Muscle of back (tissue), 11 donors: ENCODE data around the gene RBMS3. TPM values are rescaled to one million over a fixed set of nuclear protein-coding genes. Genes with fewer than 3 reads are reported as not detected.
A peak's percentile ranks its signal among the peaks of the same experiment; 100 is the strongest.
"Not testable (repeated sequence)": the region's sequence is repeated elsewhere in the genome, so short reads cannot be mapped to it uniquely, and the experiment has no call there.

Experiments used
- DNase-seq, 3 donors: peaks; one replicate each; pipeline versions ENCODE4 v3.0.0 to v3.0.0-alpha.2; 2013
- polyA plus RNA-seq, 10 donors: library from polyadenylated mRNA; unstranded; fragments of 120-200 nt; gene quantifications; one replicate each; pipeline ENCODE4 v1.2.1, GENCODE V29; 2013; ENCODE audit not compliant: insufficient read length in 10 of 10

The RBMS3 gene
- polyA plus RNA-seq, 10 donors, result 22.4 to 37.1 (median 28.1) TPM

DNA sequence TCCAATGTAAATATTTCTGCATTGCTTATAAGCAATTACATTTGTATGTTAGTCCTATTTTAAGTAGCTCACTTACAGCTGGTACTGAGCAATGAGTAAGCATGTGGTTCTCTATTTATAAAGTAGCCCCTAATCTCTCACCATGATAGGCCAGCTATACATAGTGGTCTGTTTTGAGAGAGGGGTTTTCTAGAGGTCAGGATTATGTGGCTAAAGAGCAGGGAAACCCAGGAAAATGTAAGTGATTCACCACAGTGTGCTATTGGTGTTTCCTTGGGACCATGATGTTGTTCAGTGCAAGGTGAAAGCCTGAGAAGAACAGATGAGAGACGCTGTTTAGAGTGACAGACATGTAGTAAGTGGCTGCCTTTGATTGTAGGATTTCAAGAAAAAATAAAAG lies 26.4 kb downstream of the RBMS3 start:
- no peak for DNase-seq

DNA sequence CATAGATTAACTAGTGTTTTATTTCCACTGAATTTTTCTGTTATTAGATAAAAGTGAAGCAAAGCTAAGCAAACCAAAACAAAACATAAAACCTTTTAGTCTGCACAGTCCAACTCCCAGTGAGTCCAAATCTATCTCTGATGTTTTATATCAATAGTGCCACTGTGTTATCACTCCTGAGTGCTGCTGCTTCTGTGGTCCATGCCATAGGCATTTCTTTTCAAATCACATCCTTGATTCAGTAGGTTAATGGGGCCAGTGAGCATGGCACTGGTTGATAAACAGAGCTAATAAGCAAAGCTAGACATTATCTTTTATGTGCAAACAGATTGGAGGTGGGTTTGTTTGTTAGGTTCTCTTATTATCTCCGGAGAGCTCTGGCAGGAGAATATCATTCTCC lies 30.0 kb downstream of the RBMS3 start:
- DNase-seq, result no peak

DNA sequence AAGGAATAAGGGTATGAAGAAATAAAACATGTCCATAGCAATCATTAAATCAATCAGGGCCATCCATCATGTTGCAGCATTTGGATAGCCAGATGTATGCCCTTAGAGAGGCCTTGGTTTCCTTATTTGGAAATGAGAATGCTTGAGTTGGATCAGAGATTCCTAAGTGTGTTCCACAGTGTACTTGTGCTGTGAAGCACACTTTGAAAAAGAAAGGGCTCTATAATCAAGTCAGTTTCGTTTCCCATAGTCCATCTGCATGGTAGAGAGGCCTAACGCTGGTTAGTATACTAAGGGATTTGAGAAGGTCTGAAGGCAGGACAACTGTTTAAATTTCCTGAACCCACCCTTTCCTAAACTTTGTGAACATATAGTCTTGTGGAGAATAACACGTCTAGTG lies 30.9 kb downstream of the RBMS3 start:
- no peak for DNase-seq

DNA sequence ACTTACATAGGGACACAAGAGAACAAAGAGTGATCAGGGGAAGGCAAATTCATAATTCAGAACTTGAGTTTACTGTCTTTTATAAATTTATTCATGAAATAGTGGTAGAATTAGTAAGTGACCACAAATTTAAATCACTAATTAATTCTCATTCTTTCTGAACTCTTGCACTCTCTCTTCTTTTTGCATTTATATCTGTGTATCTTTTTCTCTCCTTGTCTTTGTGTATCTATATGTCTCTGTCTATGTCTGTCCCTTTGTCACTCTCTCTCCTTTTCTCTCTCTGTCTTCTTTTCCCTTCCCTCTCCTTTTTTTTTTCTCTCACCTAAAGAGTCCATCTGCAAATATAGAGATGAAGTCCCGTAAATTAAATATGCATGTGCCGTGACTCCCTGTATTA lies 31.5 kb downstream of the RBMS3 start:
- DNase-seq, result no peak

DNA sequence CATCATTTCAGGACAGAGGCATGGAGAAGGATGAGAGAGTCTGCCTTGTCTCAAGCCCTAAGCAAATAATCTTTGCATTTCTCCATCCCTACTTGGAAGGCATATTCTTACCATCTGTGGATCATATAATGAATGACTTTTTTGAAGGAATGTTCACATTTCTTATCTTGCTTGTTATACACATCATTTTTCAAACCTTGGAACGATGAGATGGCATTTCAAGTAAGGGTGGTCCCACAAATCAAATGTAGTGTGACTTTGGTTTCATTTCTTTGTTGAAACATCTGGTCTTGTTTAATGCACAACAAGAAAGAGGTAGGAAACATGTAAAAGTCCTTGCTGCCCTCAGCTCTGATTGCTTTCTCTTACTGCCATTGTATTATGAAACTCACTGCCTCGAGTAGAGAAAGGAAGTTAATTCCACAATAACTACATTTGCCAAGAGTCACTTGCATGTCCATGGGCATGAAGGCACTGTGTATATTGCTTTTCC lies 32.1 kb downstream of the RBMS3 start:
- DNase-seq, result peak in 2 of 3 donors; percentile 35 to 70

DNA sequence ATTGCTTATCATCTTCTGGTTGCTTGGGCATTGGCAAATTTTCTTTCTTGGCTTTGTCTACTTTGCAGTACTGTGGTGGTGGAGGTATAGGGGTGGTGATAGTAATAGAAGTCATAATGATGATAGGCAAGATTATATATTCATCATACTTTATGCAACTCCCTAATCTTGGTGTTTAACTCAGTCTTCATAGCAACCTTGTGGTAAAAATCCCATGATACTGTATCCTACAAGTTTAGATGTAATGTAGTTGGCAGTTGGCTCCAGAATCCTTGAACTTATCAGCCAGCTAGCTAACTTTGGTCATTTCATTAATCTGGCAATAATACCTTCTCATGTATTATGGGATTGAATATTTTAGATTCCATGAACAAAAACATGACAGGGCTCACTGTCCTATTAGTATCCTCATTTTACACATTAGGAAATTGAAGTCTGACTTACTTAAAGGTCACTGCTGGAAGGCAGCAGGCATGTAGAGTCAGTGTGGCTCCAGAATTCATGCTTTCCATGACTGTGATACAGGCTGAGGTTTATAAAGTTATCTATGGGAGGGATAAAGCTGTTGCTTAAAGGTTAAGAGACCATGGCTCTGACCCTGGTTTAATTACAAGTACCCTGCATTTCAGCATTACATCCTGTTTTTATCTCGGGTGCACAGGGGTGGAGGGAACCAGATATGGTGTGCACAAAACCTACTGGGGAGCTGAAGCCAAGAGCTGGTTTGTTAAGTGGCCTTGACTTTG lies 33.3 kb downstream of the RBMS3 start:
- no peak for DNase-seq

DNA sequence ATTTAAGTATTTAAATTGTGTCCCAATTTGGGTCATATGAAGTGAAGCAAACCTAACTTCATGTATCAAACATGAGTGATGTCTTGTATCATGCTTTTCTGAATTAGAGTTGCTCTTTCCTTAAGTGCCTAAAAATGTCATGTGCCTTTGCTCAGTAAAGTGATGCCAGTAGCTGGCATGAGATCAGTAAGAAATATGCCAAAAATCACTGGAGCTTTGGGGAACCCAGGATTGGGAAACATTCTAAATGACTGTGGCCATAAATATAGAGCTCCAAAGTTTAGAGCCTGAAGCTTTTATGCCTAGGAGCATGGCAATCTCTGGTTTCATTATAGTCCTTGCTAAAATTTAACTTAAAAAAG lies 33.8 kb downstream of the RBMS3 start:
- DNase-seq, result no peak

DNA sequence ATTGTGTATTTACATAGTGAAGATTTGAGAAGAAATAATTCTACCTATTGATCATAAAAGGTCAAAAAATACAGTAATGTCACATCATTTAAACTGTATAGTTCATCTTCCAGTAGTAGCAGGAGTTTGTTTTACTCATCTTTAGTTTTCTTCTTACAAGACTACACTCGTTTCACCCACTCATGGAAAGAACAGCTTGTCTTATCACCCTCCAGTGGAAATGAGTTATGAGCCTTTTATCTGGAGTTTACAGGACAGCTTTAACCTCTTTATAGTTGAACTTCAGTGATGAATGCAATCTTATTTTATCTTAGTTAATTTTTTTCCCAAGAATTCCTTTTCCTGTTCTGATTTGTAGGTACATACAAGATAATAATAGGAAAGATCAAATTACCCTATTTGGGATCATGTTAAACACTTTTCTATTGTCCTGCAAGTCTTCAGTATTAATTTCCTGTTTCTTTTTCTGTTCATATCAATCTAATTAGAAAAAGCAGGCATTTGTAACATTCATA lies 36.8 kb downstream of the RBMS3 start:
- DNase-seq, result no peak

DNA sequence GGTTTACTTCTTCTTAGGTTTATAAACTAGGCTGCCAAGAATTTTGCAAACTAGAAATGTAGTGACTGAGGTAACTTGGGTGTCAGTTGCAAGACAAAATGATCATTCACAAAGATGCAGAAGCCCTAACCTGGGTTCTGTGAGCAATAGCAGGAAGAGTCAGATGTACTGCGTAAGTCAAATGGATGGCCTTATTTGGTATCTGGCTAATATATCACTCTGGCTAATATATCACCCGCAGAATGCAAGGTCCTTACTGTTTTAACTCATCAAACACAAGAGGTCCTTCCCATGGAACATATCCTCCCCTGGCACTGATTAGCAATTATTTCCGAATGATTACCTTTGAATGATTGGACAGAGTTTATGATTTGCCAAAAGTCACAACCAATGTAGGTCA lies 37.4 kb downstream of the RBMS3 start:
- DNase-seq, result no peak

DNA sequence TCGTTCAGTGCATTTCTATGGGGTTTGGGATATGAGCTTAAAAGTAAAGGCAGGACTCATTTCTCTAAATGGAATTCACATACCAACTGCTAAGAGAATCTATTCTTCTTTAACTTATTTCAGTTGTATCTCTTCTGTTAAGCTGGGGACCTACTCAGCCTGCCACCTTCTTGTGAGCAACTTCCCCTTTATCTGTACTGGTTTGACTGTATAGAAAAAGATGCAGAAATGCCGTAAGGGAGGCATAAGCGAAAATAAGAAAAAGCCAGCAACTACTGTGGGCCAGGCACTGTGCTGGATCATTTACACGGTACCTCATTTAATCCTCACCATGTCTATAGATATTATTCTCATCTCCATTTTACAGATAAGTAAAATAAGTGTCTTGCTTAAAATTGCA lies 38.4 kb downstream of the RBMS3 start:
- no peak for DNase-seq

DNA sequence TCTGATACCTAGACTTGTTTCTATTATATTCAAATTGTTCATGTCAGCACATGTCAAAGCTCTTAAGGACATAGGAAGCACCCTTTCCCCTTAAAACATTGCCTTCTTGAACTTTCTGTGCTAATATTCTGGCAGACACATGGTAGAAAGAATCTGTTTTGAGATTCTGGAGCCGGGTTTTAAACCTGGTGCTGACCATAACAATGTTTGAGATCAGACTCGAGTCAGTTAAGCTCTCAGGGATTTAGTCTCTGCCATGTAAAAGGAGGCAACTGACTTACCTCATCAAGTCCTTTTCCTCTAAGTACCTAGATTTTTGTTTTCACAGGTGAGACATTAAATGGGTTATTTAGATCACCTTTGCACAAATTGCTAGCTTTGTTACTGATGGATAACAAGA lies 38.9 kb downstream of the RBMS3 start:
- no peak for DNase-seq

DNA sequence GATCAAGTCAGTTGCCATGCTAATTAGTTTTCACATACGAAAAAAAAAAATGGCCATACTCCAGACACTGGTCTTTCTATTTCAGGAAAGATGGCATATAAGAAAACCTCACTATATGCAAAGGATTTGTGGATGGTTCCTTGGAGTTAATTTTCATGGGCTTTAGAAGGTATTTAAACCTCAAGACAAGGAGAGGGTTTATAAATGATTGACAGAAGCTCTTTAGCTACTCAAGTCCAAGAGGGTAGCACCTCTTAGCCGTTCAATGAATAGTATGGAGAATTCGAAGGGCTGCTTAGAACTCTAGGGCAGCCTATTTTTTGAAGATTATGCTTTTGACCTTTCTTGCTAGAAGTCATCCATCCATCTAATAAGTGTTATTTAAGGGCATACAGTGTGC lies 41.7 kb downstream of the RBMS3 start:
- DNase-seq, result no peak

DNA sequence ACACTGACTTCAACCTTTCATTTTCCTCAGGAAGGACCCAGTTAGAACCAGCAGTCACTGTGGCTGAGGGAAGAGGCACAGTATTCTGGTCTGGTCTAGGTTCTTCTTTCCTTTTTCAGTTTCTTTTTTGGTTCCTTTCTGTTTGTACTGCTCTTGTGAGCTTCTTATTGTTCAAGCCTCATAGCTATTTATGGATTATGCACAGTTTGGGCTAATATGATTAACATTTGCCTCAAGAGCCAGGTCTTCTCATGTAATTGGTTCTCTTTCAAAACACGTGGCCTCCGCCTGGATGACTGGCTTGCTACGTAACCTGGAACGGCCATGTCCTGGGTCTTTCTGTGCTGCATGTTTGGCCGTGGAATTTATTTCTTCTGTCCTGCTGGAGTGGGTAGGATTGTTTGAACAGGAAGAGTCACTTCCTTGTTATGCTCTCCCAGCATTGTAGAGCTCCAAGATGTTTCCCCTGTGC lies 43.3 kb downstream of the RBMS3 start:
- DNase-seq, result peak in 2 of 3 donors; percentile 68 to 87

DNA sequence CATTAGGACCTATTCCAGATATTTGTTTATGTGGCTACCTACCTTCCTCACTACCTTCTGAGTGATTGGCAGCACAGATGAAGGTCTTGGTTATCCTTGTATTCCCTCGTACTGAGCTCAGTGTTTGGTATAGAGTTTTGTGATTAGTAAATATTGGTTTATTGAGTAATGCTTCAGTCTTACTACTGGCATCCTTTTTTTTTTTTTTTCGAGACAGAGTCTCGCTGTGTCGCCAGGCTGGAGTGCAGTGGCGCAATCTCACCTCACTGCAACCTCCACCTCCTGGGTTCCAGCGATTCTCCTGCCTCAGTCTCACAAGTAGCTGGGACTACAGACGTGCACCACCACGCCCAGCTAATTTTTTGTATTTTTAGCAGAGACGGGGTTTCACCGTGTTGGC lies 45.7 kb downstream of the RBMS3 start:
- DNase-seq, result not testable (repeated sequence)

DNA sequence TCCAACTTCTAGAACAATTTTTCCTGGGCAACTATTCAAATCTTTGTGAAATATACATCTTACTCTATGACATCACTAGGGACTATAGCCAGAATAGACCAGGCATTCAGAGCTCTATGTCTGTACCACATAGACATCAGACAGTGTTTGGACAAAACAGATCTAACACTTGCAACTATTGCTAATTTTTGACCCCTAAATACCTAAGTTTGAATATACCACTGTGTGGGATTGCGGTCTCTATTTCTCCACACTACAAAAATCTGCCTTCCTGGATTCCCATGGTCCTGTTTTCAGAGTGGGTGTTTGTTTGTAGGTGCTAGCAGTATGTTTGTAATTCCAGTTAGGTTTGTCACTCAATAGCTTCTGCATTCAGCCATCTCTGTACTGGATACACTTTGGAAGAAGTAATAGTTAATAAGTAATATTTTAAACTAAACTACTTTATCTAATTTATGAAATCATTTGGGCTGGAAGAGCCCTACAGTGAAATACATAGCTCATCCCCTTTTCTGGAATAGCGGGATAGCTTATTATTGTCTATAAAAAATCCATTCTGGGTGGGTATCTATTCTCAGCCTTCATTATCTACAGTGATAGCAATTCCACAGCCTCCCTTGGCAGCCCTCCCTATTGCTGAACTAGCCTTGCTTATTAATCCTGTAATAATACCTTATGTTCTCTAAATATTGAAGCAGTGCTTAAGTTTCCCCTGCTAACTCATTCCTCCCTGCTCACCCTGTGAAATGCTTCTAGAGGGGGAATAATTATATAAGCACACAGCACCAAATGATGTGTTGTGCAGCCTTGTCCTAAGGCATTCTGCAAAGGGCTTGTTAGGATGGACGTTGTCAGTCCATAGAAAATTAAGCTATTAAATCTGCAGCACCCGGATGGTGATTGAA lies 49.4 kb downstream of the RBMS3 start:
- peak in 1 of 3 donors; percentile 51 for DNase-seq

DNA sequence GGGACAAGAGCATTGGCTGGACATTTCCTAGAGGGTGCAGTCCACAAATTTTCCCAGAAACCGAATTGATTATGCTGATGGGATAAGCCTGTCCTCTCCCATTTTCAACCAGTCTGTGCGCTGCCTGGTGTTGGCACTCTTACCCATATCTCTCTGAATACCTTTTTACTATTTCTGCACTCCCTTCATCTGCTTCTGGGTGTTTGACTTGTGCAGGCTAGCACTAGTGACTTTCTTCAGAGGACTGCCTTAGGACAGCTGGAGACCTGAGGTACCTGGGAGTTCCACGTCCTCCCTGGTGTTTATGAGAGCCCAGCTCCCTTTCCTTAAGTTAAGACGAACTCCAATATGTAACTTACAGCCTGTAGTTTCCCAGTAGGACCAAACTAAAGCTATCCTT lies 50.2 kb downstream of the RBMS3 start:
- DNase-seq, result no peak

DNA sequence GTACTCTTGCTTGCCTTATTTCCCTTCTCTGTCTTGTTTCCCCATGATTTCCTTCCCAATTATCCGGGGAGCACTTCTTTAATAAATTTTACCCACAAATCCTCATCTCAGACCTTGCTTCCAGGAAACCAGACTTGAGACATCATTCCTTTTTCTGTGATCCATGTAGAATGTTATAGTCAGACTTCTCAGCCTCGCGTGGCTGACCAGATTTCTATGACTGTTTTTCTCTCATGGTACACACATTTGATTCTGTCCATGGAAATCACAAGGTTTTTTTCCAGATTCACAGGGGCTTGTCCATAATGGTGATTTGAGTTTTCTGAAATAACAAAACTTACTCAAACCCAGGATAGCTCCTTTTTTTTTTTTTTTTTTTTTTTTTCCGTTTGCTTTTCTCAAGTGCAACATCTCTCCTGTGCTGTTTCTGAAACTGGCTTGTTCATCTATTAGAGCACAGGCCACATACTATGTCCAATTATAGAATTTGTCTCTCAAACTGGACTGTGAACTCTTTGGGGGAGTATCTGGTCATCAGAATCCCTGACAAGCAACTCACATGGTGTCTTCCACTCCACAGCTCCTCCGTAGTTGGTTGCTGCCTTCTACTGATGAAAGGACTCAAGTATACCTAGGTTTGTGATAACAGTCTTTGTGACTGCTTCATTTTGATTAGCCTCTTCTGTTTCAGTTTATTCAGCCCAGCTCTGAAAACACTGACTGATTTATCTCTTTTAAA lies 50.8 kb downstream of the RBMS3 start:
- peak in 2 of 3 donors; percentile 45 to 65 for DNase-seq

DNA sequence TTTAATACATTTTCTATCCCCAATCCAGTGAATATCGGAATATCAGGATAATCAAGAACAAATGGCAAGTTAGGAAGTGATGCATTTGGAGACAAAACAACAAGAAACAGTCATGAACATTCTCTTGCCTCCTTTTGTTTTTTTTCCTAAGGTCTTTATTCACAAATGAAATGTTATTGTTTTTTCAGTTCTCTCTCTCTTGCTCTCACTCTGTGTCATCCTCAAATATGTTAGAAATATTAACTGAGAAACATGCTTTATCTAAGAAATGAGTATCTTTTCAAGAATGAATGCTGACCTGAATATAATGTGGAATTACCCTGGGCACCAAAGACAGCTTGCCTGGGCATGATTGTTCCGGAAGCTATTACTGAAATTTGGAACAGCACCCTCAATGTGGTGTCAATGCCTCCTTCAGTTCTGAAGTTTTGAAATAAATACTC lies 51.3 kb downstream of the RBMS3 start:
- peak in 1 of 3 donors; percentile 43 for DNase-seq

DNA sequence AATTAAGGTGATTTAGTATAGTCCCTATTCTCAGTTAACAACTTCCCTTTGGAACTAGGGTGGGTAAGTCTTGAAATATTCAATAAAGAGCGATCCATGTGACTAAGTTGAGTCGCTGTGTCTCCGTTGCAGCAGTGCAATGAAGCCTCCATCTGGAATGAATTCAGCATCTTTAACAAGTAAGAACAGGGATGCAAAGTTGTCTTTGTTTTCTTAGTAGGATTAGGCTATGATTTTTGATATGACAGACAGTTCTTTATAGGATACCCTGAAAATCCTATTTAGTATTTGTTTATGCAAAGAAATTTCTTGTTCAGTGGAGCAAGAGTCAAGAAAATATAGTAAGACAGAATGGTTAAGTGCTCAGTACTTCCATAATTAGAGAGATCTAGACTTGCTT lies 52.7 kb downstream of the RBMS3 start:
- peak in 2 of 3 donors; percentile 42 to 76 for DNase-seq

DNA sequence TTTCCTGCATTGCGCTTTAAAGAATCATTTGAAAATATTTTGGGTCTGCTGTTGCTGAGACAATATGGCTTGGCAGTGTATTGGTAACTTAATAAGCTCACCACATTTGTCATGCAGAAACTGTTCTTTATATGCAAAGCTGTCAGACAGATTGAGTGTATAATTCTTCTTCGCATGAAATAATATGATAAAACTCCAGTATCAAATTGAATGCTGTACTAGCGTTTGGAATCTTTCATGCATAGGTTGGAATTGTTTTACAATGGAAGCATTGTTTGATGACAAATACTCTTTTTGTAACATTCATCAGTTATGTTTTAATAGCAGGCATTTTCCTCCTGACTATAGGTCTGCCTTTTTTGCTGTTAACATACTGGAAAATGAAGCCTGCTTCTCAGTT lies 53.8 kb downstream of the RBMS3 start:
- DNase-seq, result peak; percentile 54 to 81 (median 56)

DNA sequence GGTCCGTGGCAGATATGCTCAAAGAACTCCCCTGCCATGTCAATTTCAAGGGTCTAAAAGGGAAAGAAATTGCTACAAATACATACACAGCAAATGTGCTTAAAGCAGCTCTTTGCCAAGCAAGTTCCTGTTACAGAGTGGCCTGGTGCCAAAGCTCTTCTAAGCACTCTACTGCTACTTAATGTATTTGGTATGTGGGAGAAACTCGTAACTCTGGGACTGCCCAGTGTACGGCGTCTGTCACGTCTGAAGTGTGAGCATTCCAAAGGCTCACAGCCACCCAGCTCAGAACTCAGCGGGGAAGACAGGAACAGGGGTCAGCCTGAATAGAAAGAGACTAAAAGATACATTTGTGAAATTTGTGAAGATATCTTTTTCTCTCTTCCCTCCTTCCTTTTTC lies 54.6 kb downstream of the RBMS3 start:
- peak; percentile 96 to 98 (median 98) for DNase-seq

DNA sequence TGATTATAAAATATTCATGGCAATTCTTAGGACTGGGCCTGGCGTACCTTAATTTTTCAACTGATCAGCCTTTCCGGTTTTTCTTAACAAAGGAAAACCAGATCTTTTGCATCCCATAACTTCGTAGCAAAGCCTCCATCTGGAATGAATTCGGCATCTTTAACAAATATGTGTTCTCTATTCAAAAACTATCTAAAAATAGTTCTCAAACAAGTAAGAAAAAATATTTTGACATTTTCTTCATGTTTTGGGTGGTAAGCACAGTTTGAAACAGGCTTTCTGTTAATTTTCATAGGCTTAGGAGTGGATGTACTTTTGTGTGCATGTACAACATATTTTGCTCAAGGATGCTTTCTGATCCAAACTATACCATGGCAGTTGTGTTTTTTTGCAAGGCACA lies 55.1 kb downstream of the RBMS3 start:
- peak in 1 of 3 donors; percentile 54 for DNase-seq
